WTC11 (cell line): ENCODE data around the gene CCDC68. TPM values are rescaled to one million over a fixed set of nuclear protein-coding genes. Genes with fewer than 3 reads are reported as not detected.

ENCODE experiments used
- ATAC-seq: fragments of 200-7000 bp; cut with Tn5 transposase; 2 replicates; pipeline ENCODE4 v1.10.0; 2021; ENCODE audit warnings: mild to moderate bottlenecking, moderate library complexity
- CTCF ChIA-PET: fragments of 300-600 bp; sonication (Branson Sonifier 250); formaldehyde crosslinking; loops from one replicate; lab custom pipeline; 2021; ENCODE audit warnings: antibody characterized with exemption; lab: Charles Lee
- POLR2A ChIA-PET: fragments of 350-600 bp; sonication (Branson Sonifier 250); formaldehyde crosslinking; loops from one replicate; lab custom pipeline; 2021; ENCODE audit warnings: antibody characterized with exemption; lab: Charles Lee
- DNase-seq: peaks from one replicate; pipeline ENCODE4 v3.0.0; 2021; ENCODE audit warnings: low spot score
- H3K27ac Mint-ChIP-seq: 2 replicates; pipeline ENCODE4 v1.8.0; 2021; ENCODE audit warnings: mixed read lengths
- H3K27me3 Mint-ChIP-seq: 2 replicates; pipeline ENCODE4 v1.8.0; 2021; ENCODE audit warnings: low read depth, mild to moderate bottlenecking, moderate library complexity, mixed read lengths
- H3K36me3 Mint-ChIP-seq: 2 replicates; pipeline ENCODE4 v1.8.0; 2021; ENCODE audit warnings: mixed read lengths
- H3K4me1 Mint-ChIP-seq: 2 replicates; pipeline ENCODE4 v1.8.0; 2022; ENCODE audit warnings: mixed read lengths
- H3K4me3 Mint-ChIP-seq: 2 replicates; pipeline ENCODE4 v1.8.0; 2021; ENCODE audit warnings: mild to moderate bottlenecking, moderate library complexity, mixed read lengths
- H3K9me3 Mint-ChIP-seq: 2 replicates; pipeline ENCODE4 v1.8.0; 2021; ENCODE audit warnings: mixed read lengths
- EMX1 ChIP-seq: fragments of 250-450 bp; sonication (Bioruptor Pico); IDR thresholded peaks from 2 replicates; pipeline ENCODE4 v1.8.0; 2021; ENCODE audit warnings: mild to moderate bottlenecking
- JUN ChIP-seq: sonication (generic); formaldehyde crosslinking; IDR thresholded peaks from 2 replicates; pipeline ENCODE4 v1.8.0; 2023; ENCODE audit warnings: mild to moderate bottlenecking, missing genetic modification reagents
- MXD4 ChIP-seq: fragments of 250-450 bp; sonication (Bioruptor Pico); IDR thresholded peaks from 2 replicates; pipeline ENCODE4 v1.8.0; 2021; ENCODE audit warnings: mild to moderate bottlenecking, moderate library complexity, borderline replicate concordance
- MYBL2 ChIP-seq: sonication (generic); formaldehyde crosslinking; IDR thresholded peaks from 2 replicates; pipeline ENCODE4 v1.8.1; 2023; ENCODE audit warnings: mild to moderate bottlenecking, moderate library complexity, missing genetic modification reagents
- NR3C1 ChIP-seq: sonication (generic); formaldehyde crosslinking; conservative IDR thresholded peaks from 2 replicates; pipeline ENCODE4 v1.8.1; 2023; ENCODE audit warnings: low read depth, mild to moderate bottlenecking, missing genetic modification reagents
- PRRX2 ChIP-seq: fragments of 250-450 bp; sonication (Bioruptor Pico); IDR thresholded peaks from 2 replicates; pipeline ENCODE4 v1.8.0; 2021; ENCODE audit warnings: mild to moderate bottlenecking
- RORB ChIP-seq: fragments of 250-450 bp; sonication (Bioruptor Pico); IDR thresholded peaks from 2 replicates; pipeline ENCODE4 v1.9.0; 2021; ENCODE audit warnings: mild to moderate bottlenecking
- SOX15 ChIP-seq: fragments of 250-450 bp; sonication (Bioruptor Pico); IDR thresholded peaks from 2 replicates; pipeline ENCODE4 v1.9.0; 2021; ENCODE audit warnings: mild to moderate bottlenecking
- ZNF219 ChIP-seq: sonication (generic); formaldehyde crosslinking; IDR thresholded peaks from 2 replicates; pipeline ENCODE4 v1.8.0; 2023; ENCODE audit warnings: missing genetic modification reagents, mild to moderate bottlenecking, borderline replicate concordance
- ZNF263 ChIP-seq: sonication (generic); formaldehyde crosslinking; IDR thresholded peaks from 2 replicates; pipeline ENCODE4 v1.8.1; 2022; ENCODE audit warnings: low read depth, mild to moderate bottlenecking, moderate library complexity, missing genetic modification reagents
- ZNF671 ChIP-seq: fragments of 250-450 bp; sonication (Bioruptor Pico); IDR thresholded peaks from 2 replicates; pipeline ENCODE4 v1.8.0; 2021; ENCODE audit warnings: mild to moderate bottlenecking
- total RNA-seq: library from RNA; stranded (reverse); gene quantifications from 3 replicates; pipeline ENCODE4 v1.2.3, GENCODE V29; 2021
- TF ChIP-seq, protein P1 (sequence below): sonication (generic); formaldehyde crosslinking; IDR thresholded peaks from 2 replicates; pipeline ENCODE4 v1.8.1; 2022; ENCODE audit warnings: low read depth, mild to moderate bottlenecking, moderate library complexity, missing genetic modification reagents, borderline replicate concordance
- TF ChIP-seq, protein P2 (sequence below): sonication (generic); formaldehyde crosslinking; IDR thresholded peaks from 2 replicates; pipeline ENCODE4 v1.8.1; 2022; ENCODE audit warnings: low read depth, missing genetic modification reagents, borderline replicate concordance
- TF ChIP-seq, protein P3 (sequence below): fragments of 250-450 bp; sonication (Bioruptor Pico); conservative IDR thresholded peaks from 2 replicates; pipeline ENCODE4 v1.9.0; 2021; ENCODE audit warnings: mild to moderate bottlenecking
- TF ChIP-seq, protein P4 (sequence below): sonication (generic); formaldehyde crosslinking; conservative IDR thresholded peaks from 2 replicates; pipeline ENCODE4 v1.8.1; 2023; ENCODE audit warnings: mild to moderate bottlenecking, low read depth, missing genetic modification reagents, moderate library complexity
- TF ChIP-seq, protein P5 (sequence below): sonication (generic); formaldehyde crosslinking; IDR thresholded peaks from 2 replicates; pipeline ENCODE4 v1.8.1; 2022; ENCODE audit warnings: missing genetic modification reagents, borderline replicate concordance
- TF ChIP-seq, protein P6 (sequence below): sonication (generic); formaldehyde crosslinking; IDR thresholded peaks from 2 replicates; pipeline ENCODE4 v1.8.1; 2023; ENCODE audit warnings: mild to moderate bottlenecking, moderate library complexity, missing genetic modification reagents
- TF ChIP-seq, protein P7 (sequence below): sonication (generic); formaldehyde crosslinking; IDR thresholded peaks from 2 replicates; pipeline ENCODE4 v1.8.0; 2022; ENCODE audit warnings: mild to moderate bottlenecking, missing genetic modification reagents
- TF ChIP-seq, protein P8 (sequence below): fragments of 250-450 bp; sonication (Bioruptor Pico); IDR thresholded peaks from 2 replicates; pipeline ENCODE4 v1.9.0; 2021; ENCODE audit warnings: mild to moderate bottlenecking

CCDC68 gene
- total RNA-seq, 1 experiment from 2014 or later, result 0.92 TPM

DNA sequence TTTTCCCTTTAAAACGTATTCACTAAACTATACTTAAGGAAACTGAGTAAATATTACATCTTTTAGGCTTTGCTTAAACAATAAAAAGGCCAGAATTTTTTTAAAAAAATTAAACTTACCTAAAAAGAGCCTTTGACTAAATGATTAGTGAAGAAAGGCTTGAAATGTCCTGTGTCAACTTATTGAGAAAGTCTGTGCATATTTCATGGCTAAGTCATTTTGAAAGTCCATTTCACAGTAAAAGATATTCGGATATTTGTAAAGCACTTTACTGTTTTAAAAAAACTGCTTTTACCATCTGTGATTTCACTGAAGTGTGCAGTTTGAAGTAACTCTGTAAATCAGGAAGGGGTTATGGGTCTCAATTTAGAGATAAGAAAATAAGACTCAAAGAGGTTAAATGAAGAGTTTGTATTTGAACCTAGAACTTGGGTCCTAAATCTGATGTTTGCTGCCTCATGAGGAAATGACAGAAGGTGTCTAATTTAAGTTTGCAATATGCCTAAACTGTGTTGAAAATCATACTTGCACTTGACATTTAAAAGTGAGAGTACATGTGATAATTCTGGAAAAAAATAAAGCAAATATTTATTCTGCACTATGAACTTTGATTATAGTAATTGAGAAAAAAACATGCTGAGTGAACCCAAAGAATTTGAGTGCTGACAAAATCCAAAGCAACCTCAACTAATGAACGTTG, 80.5 kb downstream of the CCDC68 start:
- Mint-ChIP-seq H3K27ac (no peak overlapping the region), H3K36me3 (no peaks in the 10 kb centered on the region), H3K4me3 (no peak overlapping the region), H3K9me3 (peaks cover 5% of the 10 kb centered on the region; the same call in 1 of the 2 replicates), H3K4me1 (peaks cover 4% of the 10 kb centered on the region), H3K27me3 (peaks cover 30% of the 10 kb centered on the region)
- ChIA-PET POLR2A (no interaction called here), CTCF (no interaction called here)
- ATAC-seq (no peak), DNase-seq (no peak)
- TF ChIP-seq RORB, result no peak
- TF ChIP-seq ZNF671, result no peak
- TF ChIP-seq, protein P1, sequence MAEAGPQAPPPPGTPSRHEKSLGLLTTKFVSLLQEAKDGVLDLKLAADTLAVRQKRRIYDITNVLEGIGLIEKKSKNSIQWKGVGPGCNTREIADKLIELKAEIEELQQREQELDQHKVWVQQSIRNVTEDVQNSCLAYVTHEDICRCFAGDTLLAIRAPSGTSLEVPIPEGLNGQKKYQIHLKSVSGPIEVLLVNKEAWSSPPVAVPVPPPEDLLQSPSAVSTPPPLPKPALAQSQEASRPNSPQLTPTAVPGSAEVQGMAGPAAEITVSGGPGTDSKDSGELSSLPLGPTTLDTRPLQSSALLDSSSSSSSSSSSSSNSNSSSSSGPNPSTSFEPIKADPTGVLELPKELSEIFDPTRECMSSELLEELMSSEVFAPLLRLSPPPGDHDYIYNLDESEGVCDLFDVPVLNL (CRISPR knock-in tag), result no peak
- TF ChIP-seq ZNF263 (CRISPR knock-in tag), result no peak
- TF ChIP-seq, protein P2, sequence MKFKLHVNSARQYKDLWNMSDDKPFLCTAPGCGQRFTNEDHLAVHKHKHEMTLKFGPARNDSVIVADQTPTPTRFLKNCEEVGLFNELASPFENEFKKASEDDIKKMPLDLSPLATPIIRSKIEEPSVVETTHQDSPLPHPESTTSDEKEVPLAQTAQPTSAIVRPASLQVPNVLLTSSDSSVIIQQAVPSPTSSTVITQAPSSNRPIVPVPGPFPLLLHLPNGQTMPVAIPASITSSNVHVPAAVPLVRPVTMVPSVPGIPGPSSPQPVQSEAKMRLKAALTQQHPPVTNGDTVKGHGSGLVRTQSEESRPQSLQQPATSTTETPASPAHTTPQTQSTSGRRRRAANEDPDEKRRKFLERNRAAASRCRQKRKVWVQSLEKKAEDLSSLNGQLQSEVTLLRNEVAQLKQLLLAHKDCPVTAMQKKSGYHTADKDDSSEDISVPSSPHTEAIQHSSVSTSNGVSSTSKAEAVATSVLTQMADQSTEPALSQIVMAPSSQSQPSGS (CRISPR knock-in tag), result no peak
- TF ChIP-seq, protein P3, sequence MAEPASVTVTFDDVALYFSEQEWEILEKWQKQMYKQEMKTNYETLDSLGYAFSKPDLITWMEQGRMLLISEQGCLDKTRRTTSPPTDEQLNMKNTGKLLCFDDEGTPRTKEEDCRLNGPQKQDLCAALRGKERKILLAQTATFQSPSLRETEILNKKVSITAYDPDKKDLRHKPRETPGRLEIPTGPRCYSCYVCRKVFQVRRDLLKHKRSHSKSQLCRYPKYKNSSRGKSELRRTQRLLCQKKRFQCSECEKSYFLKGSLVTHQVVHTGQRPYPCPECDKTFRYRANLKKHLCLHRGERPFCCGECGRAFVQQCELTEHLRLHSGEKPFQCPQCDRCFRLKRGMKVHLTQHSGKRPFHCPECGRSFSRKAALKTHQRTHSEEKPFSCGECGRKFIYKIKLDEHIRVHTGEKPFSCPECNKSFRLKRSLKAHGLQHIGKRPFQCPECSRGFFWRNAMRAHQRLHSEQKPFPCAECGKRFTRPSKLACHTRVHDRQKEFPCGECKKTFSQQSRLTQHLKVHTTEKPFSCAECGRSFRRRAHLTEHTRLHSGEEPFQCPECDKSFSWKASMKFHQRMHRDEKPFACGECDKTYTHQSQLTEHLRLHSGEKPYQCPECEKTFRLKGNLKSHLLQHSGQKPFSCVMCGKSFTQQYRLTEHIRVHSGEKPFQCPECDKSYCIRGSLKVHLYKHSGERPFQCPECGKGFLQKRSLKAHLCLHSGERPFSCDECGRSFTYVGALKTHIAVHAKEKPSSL (CRISPR knock-in tag), result no peak
- TF ChIP-seq ZNF219 (CRISPR knock-in tag), result no peak
- TF ChIP-seq SOX15, result no peak
- TF ChIP-seq NR3C1 (CRISPR knock-in tag), result no peak
- TF ChIP-seq, protein P4, sequence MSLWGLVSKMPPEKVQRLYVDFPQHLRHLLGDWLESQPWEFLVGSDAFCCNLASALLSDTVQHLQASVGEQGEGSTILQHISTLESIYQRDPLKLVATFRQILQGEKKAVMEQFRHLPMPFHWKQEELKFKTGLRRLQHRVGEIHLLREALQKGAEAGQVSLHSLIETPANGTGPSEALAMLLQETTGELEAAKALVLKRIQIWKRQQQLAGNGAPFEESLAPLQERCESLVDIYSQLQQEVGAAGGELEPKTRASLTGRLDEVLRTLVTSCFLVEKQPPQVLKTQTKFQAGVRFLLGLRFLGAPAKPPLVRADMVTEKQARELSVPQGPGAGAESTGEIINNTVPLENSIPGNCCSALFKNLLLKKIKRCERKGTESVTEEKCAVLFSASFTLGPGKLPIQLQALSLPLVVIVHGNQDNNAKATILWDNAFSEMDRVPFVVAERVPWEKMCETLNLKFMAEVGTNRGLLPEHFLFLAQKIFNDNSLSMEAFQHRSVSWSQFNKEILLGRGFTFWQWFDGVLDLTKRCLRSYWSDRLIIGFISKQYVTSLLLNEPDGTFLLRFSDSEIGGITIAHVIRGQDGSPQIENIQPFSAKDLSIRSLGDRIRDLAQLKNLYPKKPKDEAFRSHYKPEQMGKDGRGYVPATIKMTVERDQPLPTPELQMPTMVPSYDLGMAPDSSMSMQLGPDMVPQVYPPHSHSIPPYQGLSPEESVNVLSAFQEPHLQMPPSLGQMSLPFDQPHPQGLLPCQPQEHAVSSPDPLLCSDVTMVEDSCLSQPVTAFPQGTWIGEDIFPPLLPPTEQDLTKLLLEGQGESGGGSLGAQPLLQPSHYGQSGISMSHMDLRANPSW (CRISPR knock-in tag), result no peak
- TF ChIP-seq PRRX2, result no peak
- no peak for TF ChIP-seq JUN (CRISPR knock-in tag)
- TF ChIP-seq, protein P5, sequence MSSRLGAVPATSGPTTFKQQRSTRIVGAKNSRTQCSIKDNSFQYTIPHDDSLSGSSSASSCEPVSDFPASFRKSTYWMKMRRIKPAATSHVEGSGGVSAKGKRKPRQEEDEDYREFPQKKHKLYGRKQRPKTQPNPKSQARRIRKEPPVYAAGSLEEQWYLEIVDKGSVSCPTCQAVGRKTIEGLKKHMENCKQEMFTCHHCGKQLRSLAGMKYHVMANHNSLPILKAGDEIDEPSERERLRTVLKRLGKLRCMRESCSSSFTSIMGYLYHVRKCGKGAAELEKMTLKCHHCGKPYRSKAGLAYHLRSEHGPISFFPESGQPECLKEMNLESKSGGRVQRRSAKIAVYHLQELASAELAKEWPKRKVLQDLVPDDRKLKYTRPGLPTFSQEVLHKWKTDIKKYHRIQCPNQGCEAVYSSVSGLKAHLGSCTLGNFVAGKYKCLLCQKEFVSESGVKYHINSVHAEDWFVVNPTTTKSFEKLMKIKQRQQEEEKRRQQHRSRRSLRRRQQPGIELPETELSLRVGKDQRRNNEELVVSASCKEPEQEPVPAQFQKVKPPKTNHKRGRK, result no peak
- TF ChIP-seq EMX1 (CRISPR knock-in tag), result no peak
- TF ChIP-seq, protein P6, sequence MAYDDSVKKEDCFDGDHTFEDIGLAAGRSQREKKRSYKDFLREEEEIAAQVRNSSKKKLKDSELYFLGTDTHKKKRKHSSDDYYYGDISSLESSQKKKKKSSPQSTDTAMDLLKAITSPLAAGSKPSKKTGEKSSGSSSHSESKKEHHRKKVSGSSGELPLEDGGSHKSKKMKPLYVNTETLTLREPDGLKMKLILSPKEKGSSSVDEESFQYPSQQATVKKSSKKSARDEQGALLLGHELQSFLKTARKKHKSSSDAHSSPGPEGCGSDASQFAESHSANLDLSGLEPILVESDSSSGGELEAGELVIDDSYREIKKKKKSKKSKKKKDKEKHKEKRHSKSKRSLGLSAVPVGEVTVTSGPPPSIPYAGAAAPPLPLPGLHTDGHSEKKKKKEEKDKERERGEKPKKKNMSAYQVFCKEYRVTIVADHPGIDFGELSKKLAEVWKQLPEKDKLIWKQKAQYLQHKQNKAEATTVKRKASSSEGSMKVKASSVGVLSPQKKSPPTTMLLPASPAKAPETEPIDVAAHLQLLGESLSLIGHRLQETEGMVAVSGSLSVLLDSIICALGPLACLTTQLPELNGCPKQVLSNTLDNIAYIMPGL (CRISPR knock-in tag), result no peak
- TF ChIP-seq, protein P7, sequence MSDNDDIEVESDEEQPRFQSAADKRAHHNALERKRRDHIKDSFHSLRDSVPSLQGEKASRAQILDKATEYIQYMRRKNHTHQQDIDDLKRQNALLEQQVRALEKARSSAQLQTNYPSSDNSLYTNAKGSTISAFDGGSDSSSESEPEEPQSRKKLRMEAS, result no peak
- no peak for TF ChIP-seq MYBL2 (CRISPR knock-in tag)
- TF ChIP-seq, protein P8, sequence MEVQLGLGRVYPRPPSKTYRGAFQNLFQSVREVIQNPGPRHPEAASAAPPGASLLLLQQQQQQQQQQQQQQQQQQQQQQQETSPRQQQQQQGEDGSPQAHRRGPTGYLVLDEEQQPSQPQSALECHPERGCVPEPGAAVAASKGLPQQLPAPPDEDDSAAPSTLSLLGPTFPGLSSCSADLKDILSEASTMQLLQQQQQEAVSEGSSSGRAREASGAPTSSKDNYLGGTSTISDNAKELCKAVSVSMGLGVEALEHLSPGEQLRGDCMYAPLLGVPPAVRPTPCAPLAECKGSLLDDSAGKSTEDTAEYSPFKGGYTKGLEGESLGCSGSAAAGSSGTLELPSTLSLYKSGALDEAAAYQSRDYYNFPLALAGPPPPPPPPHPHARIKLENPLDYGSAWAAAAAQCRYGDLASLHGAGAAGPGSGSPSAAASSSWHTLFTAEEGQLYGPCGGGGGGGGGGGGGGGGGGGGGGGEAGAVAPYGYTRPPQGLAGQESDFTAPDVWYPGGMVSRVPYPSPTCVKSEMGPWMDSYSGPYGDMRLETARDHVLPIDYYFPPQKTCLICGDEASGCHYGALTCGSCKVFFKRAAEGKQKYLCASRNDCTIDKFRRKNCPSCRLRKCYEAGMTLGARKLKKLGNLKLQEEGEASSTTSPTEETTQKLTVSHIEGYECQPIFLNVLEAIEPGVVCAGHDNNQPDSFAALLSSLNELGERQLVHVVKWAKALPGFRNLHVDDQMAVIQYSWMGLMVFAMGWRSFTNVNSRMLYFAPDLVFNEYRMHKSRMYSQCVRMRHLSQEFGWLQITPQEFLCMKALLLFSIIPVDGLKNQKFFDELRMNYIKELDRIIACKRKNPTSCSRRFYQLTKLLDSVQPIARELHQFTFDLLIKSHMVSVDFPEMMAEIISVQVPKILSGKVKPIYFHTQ (CRISPR knock-in tag), result no peak
- TF ChIP-seq MXD4 (CRISPR knock-in tag), result no peak
